Ovary (tissue), 9 donors: ENCODE measurements around the gene FEZF1. TPM values are rescaled to one million over a fixed set of nuclear protein-coding genes. Genes with fewer than 3 reads are reported as not detected.

Experiments used
- DNase-seq, 5 donors: peaks; one replicate each; pipeline ENCODE4 v3.0.0-alpha.2; 2019 to 2020
- H3K27ac ChIP-seq, 2 donors: fragments of 200-600 bp; one replicate each; pipeline versions ENCODE4 v1.5.1 to v1.8.0; 2019 to 2022
- H3K27me3 ChIP-seq: fragments of 200-600 bp; one replicate; pipeline ENCODE4 v1.8.0; 2022
- H3K36me3 ChIP-seq: fragments of 200-600 bp; sonication (generic); one replicate; pipeline ENCODE4 v1.5.1; 2019
- H3K4me1 ChIP-seq: one replicate; pipeline ENCODE4 v1.8.1; 2013; ENCODE audit warnings: mild to moderate bottlenecking, moderate library complexity; ENCODE audit not compliant: insufficient read depth
- H3K4me3 ChIP-seq: fragments of 200-600 bp; sonication (generic); one replicate; pipeline ENCODE4 v1.5.1; 2017
- H3K9me3 ChIP-seq, 2 donors: fragments of 200-600 bp in 1 of 2; sonication (generic) in 1 of 2; one replicate each; pipeline versions ENCODE4 v1.5.1 to v1.8.1; 2013 to 2019; ENCODE audit warnings: mild to moderate bottlenecking in 1 of 2, moderate library complexity in 1 of 2
- EP300 ChIP-seq: sonication (generic); formaldehyde crosslinking; IDR thresholded peaks from one replicate; pipeline ENCODE4 v1.6.1; 2017; ENCODE audit warnings: antibody characterized with exemption
- POLR2A ChIP-seq: fragments of 450-650 bp; IDR thresholded peaks from one replicate; pipeline ENCODE4 v1.6.1; 2017; ENCODE audit warnings: antibody characterized with exemption, mild to moderate bottlenecking, moderate library complexity
- WGBS, 3 donors: extraction: QIAGEN DNeasy Blood & Tissue Kit in 1 of 3; methylation state at CpG; one replicate each; pipeline versions ENCODE4 v1.1.5 to v1.1.7; 2013 to 2017; 5-methylcytosine and 5-hydroxymethylcytosine counted together
- intact Hi-C, 4 donors: fragments of 100-400 bp; cut with DNase I; formaldehyde crosslinking; loops; one replicate each; pipeline versions ENCODE4 v1.11.0 to v1.15.1; 2022 to 2023
- polyA plus RNA-seq, 2 donors: library from polyadenylated mRNA; stranded (reverse); fragments of 200-250 nt in 1 of 2; fragments of 350-450 nt in 1 of 2; fragmentation: Illumina TruSeq in 1 of 2; extraction: RNeasy Lipid Tissue Mini Kit (QIAGEN cat#74804) in 1 of 2; gene quantifications; one replicate each; pipeline ENCODE4 v1.2.3, GENCODE V29; 2013 to 2014
- total RNA-seq, 7 donors: library from RNA; depleted of rRNA in 2 of 7; stranded (reverse); fragments of >200 nt in 2 of 7; fragmentation: NEBNext Ultra II Directional in 3 of 7; extraction: Animal tissue kit (Norgen Biotek cat#: 25700) in 3 of 7; gene quantifications; one replicate each; pipeline versions ENCODE4 v1.1.0 to v1.2.4, GENCODE V29; 2016 to 2023
- TF ChIP-seq, protein P1 (sequence below), 3 donors: fragments of 450-650 bp in 2 of 3; fragments of 200-600 bp in 1 of 3; IDR thresholded peaks; one replicate each; pipeline versions ENCODE4 v1.5.1 to v1.8.0; 2016 to 2022; ENCODE audit warnings: antibody characterized with exemption in 3 of 3, mild to moderate bottlenecking in 1 of 3
- donor health status: DM: no; HTN: no; CAD: no; lungs with moderate emphysema.
- donor health status: DM: no; HTN: no; CAD: no.
- donor health status: Bipolar disorder and iron deficiency.
- donor health status: DM: yes; HTN: yes; CAD: no.
- donor health status: DM: no; HTN: no; CAD: no.
- donor health status: DM: yes; HTN: yes; CAD: no.

FEZF1 gene
- total and polyA plus RNA-seq, 9 donors, result not detected

DNA sequence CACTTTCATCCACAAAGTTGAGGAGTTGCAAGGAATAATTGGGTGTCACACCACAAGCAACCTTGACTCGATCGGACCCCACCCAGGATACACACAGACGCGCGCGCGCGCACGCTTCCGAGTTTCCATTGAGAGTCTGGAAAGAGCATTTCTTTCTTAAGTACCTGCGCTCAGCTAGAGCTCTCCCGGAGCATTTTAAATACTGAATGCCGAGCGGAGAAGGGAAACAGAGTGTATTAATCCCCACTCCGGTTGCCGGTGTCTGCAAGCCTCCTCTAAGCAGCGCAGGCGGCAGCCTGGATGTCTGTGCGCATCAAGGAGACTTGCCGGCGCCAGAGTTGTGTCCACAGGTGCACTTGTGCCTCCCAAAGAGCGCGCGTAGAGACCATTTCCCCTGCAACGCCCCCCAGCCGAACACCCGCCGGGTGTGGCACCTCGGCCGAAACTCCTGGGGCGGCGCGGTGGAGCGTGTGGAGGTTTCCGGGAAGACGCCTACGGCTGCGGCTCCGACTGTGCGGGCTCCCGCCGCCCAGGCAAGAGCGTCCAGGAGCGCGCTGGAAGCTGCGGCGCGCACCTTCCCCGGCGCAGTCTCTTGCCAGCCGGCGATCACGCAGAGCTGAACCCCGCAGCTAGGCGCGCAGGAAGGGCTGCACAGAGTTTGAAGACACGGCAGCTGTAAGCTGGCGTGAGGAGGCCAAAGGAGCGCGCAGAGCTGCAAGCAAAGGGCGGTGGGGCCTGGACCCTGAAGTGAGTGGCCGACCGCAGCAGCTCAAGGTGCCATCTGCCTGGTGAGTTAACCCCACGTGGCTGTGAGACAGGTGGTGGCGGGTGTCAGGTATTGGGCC, 1.1 kb upstream of the FEZF1 start:
- TF ChIP-seq, protein P1, sequence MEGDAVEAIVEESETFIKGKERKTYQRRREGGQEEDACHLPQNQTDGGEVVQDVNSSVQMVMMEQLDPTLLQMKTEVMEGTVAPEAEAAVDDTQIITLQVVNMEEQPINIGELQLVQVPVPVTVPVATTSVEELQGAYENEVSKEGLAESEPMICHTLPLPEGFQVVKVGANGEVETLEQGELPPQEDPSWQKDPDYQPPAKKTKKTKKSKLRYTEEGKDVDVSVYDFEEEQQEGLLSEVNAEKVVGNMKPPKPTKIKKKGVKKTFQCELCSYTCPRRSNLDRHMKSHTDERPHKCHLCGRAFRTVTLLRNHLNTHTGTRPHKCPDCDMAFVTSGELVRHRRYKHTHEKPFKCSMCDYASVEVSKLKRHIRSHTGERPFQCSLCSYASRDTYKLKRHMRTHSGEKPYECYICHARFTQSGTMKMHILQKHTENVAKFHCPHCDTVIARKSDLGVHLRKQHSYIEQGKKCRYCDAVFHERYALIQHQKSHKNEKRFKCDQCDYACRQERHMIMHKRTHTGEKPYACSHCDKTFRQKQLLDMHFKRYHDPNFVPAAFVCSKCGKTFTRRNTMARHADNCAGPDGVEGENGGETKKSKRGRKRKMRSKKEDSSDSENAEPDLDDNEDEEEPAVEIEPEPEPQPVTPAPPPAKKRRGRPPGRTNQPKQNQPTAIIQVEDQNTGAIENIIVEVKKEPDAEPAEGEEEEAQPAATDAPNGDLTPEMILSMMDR (IDR thresholded peaks at IDR 0.05), result no peak
- TF ChIP-seq POLR2A (no peak), EP300 (no peak)
- peaks cover 8% of the 10 kb centered on the region for H3K4me1 ChIP-seq
- no peaks in the 10 kb centered on the region for H3K9me3 ChIP-seq
- no peak overlapping the region for H3K27ac ChIP-seq
- WGBS, 3 donors, result 3 to 5% (median 4%) methylated on average over 54 to 65 of the region's 65 CpGs
- no peaks in the 10 kb centered on the region for H3K36me3 ChIP-seq
- intact Hi-C loops, result no loop called here
- peaks cover 5% of the 10 kb centered on the region for H3K27me3 ChIP-seq
- no peak overlapping the region for H3K4me3 ChIP-seq
- DNase-seq, result no peak

DNA sequence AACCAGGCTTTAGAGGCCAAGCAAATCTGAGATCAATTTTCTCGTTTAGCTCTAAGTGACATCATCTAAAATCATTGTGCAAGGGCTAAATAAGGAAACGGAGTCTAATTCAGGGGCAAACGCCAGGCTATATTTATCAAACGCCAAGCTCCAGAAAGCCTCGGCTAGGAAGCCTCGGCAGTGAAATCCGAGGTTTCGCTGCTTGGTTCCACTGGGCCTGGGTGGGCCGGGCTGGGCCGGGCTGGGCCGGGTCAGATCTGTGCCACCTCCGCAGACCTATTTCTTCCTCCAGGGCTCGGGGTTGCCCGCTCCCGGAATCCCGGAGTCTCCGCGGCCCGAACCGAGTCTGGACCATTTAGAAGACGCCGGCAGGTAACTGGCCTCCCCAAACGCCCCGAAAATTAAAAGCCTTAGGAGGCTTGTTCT, 459 bp upstream of the FEZF1 start:
- H3K27ac ChIP-seq, result no peak overlapping the region
- no peaks in the 10 kb centered on the region for H3K36me3 ChIP-seq
- peaks cover 6% of the 10 kb centered on the region for H3K4me1 ChIP-seq
- H3K9me3 ChIP-seq, result no peaks in the 10 kb centered on the region
- DNase-seq, result no peak
- H3K27me3 ChIP-seq, result peaks cover 10% of the 10 kb centered on the region
- no peak overlapping the region for H3K4me3 ChIP-seq
- WGBS, 3 donors, result 1 to 4% (median 3%) methylated on average over 24 of the region's 24 CpGs
- intact Hi-C loops, result no loop called here
- no peak for TF ChIP-seq EP300
- no peak for TF ChIP-seq POLR2A
- TF ChIP-seq, protein P1 (IDR thresholded peaks at IDR 0.05), result no peak

DNA sequence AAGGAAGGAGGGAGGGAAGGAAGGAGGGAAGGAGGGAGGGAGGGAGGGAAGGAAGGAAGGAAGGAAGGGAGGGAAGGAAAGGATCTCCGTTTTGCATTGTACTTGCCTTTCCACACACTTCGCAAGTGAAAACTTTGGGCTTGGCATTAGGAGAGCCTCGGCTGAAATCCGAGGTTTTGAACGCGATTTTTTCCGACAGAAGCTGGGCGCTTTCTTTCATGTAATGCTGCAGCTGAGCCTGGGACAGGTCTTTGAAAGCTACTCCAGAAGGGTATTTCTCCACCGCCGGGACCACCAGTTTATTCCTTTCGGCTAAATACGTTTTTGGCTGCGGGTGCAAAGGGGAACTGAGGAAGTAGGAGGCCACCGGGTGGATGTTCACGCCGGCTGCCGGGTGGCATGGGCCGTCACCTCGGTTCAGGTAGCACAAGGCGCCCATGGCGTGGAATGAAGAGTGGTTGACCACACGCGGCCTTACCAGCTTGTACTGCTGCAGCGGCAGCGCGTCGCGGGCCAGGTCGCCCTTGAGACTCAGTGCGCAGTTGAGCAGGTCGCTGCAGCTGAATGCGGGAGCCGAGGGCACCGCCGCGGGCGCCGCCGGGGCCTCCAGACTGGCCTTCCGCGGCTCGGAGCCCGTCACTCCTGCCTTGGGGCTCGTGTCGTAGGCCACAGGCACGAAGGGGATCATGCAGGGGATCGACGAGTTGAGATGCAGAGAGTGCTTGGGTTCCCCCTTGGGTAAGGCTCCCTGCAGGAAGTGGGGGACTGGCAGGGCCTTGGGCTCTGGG, 825 bp downstream of the FEZF1 start:
- H3K36me3 ChIP-seq, result no peaks in the 10 kb centered on the region
- H3K4me3 ChIP-seq, result no peak overlapping the region
- intact Hi-C loops, result no loop called here
- no peak overlapping the region for H3K27ac ChIP-seq
- 4 to 9% (median 7%) methylated on average over 33 to 48 of the region's 48 CpGs for WGBS, 3 donors
- no peak for DNase-seq
- H3K27me3 ChIP-seq, result peaks cover 11% of the 10 kb centered on the region
- peaks cover 8% of the 10 kb centered on the region for H3K4me1 ChIP-seq
- no peaks in the 10 kb centered on the region for H3K9me3 ChIP-seq
- TF ChIP-seq EP300, result no peak
- TF ChIP-seq, protein P1 (IDR thresholded peaks at IDR 0.05), result no peak
- no peak for TF ChIP-seq POLR2A

DNA sequence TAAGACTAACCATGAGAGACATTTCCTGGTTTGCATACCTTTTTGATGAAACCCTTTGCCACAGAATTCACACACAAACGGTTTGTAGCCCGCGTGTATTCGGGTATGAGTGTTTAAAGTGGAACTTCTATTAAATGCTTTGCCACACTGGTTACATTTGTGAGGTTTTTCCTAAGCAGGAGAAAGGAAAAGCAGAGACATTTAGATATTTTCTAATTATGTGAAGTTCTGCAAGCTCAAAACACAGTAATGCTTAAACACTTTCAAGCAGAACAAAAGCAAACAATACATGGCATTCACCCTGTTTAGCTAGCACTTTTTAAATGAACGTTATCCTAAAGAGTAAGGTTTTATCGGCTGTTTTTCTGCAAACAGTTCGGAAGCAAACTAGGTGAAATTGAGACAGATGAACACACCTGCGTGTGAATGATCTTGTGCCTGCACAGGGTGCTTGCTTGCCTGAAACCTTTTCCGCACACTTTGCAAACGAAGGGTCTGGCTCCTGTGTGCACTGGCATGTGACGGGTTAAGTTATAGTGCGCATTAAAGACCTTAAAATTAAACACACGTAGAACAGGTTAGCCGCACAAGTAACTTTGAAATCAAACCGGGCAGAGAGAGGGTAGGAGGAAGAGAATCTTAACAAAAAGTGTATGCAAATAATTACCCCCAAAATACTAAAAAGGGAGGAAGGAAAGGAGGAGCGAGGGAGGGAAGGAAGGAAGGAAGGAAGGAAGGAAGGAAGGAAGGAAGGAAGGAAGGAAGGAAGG, 1.6 kb downstream of the FEZF1 start:
- no peaks in the 10 kb centered on the region for H3K9me3 ChIP-seq
- H3K4me3 ChIP-seq, result no peak overlapping the region
- DNase-seq, result no peak
- no peak overlapping the region for H3K27ac ChIP-seq
- peaks cover 11% of the 10 kb centered on the region for H3K27me3 ChIP-seq
- 13 to 15% (median 15%) methylated on average over 16 of the region's 16 CpGs for WGBS, 3 donors
- intact Hi-C loops, result no loop called here
- no peaks in the 10 kb centered on the region for H3K36me3 ChIP-seq
- TF ChIP-seq, protein P1 (IDR thresholded peaks at IDR 0.05), result no peak
- TF ChIP-seq POLR2A, result no peak
- no peak for TF ChIP-seq EP300
- H3K4me1 ChIP-seq, result peaks cover 8% of the 10 kb centered on the region
